HL-60 (cell line): Measurements from ENCODE around the gene CCDC197.

ENCODE experiments used
- GABPA ChIP-seq: IDR thresholded peaks from 2 replicates; pipeline ENCODE4 v1.6.1; 2012; ENCODE audit warnings: low read depth
- POLR2AphosphoS5 ChIP-seq: IDR thresholded peaks from 2 replicates; pipeline ENCODE4 v1.6.1; 2012; ENCODE audit warnings: low read depth
- REST ChIP-seq: IDR thresholded peaks from 2 replicates; pipeline ENCODE4 v1.6.1; 2012; ENCODE audit warnings: low read depth; ENCODE audit not compliant: insufficient replicate concordance
- TF ChIP-seq, protein P1 (sequence below): IDR thresholded peaks from one replicate; pipeline ENCODE4 v1.5.1; 2011; ENCODE audit warnings: low read length, control low read depth, inconsistent platforms; ENCODE audit not compliant: insufficient read depth

DNA sequence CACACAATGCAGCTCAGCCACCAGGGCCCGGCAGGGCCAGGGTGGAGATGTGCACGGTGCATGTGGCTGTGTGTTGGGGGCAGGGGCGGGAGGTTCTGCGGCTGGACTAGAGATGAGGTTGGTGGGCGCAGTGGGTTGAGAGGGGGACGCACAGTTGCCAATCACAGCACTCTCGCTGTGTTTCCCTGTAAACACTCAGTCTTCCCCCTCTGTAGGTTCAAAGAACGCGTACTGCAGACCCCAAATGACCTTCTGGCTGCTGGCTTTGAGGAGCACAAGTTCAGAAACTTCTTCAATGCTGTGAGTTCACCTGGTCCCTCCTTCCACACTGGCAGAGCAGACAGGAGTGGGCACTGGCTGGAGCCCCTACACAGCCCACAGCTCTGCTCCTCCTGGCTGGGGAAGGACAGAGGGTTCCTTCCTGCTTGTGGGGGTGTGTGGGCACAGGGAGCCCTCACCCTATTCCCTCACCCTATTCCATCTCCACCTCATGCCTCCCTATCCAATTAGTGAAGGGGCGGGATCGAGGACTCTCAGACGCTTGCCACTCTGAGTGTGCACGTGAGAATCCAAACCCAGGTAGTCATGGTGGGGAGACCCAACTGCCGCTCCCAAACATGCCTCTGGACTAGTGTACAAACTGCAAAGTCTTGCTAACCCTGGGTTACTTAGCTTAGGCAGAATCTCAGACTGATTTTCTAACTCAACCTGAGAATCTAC lies 46.8 kb downstream of the CCDC197 start:
- TF ChIP-seq, protein P1, sequence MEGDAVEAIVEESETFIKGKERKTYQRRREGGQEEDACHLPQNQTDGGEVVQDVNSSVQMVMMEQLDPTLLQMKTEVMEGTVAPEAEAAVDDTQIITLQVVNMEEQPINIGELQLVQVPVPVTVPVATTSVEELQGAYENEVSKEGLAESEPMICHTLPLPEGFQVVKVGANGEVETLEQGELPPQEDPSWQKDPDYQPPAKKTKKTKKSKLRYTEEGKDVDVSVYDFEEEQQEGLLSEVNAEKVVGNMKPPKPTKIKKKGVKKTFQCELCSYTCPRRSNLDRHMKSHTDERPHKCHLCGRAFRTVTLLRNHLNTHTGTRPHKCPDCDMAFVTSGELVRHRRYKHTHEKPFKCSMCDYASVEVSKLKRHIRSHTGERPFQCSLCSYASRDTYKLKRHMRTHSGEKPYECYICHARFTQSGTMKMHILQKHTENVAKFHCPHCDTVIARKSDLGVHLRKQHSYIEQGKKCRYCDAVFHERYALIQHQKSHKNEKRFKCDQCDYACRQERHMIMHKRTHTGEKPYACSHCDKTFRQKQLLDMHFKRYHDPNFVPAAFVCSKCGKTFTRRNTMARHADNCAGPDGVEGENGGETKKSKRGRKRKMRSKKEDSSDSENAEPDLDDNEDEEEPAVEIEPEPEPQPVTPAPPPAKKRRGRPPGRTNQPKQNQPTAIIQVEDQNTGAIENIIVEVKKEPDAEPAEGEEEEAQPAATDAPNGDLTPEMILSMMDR, result no peak
- TF ChIP-seq REST, result no peak
- no peak; the same call in 1 of the 2 replicates for TF ChIP-seq POLR2AphosphoS5
- no peak for TF ChIP-seq GABPA
